GM21576 (cell line): ENCODE results near the gene ADCY7.
"Not testable (repeated sequence)": the region's sequence is repeated elsewhere in the genome, so short reads cannot be mapped to it uniquely, and the experiment has no call there.

ENCODE experiments used
- ATAC-seq: cut with Tn5 transposase; IDR thresholded peaks from one replicate; pipeline ENCODE4 v1.9.1; 2021; ENCODE audit warnings: mild to moderate bottlenecking, moderate library complexity; ENCODE audit not compliant: unreplicated experiment

ADCY7 gene

DNA sequence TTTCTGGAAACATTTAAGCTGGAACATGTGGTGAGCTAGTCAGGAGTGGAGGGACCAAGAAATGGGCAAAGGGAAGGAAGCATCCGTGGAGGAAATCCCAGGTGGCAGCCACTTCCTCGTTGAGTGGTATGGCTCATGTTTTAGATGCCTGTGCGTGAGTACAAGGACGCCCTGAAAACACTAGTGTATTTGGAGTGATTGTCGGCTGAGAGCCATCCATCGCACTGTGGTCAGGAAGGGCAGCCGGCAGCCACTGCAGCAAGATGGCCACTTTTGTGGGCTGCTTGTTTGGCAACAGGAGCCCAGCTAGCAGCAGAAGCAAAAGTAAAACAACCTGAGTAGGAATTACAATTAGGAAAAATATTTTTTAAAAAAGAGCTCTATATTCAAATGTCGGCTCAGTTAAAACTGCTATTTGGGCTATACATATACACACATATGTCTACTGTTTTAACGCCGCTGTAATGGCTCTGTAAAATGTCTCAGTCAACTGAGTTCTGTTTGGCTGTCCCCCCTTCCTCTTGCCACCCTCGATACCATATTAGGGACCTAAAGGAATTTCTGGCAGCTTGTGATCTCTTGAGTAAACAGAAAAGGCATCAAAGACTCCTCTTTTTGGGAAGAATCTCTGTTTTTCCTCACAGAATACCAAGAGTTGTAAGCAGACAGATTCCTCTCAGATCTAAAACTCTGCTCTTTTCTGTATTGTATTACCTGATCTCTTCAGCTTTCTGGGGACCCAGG lies 63.3 kb downstream of the ADCY7 start:
- ATAC-seq: no peak

DNA sequence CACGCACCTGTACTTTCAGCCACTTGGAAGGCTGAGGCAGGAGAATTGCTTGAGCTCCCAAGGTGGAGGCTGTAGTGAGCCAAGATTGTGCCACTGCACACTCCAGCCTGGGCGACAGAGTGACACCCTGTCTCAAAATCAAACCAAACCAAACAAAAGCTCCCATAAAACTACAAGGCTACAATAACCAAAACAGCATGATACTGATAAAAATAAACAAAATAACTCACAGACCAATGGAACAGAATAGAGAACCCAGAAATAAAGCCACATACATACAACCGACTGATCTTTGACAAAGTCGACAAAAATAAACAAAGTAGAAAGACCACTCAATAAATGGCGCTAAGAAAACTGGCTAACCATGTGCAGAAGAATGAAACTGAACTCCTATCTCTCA lies 65.2 kb downstream of the ADCY7 start:
- ATAC-seq: no peak

DNA sequence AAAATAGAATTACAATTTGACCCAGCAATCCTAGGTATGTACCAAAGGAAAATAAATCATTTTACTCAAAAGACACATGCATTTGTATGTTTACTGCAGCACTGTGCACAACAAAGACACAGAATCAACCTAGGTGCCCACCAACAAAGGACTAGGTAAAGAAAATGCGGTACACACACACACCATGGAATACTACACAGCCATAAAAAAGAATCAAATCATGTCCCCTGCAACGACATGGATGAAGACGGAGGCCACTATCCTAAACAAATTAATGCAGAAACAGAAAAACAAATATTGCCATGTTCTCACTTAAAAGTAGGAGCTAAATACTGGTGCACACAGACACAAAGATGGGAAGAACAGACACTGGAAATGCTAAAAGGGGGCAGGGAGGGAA lies 66.2 kb downstream of the ADCY7 start:
- no peak for ATAC-seq

DNA sequence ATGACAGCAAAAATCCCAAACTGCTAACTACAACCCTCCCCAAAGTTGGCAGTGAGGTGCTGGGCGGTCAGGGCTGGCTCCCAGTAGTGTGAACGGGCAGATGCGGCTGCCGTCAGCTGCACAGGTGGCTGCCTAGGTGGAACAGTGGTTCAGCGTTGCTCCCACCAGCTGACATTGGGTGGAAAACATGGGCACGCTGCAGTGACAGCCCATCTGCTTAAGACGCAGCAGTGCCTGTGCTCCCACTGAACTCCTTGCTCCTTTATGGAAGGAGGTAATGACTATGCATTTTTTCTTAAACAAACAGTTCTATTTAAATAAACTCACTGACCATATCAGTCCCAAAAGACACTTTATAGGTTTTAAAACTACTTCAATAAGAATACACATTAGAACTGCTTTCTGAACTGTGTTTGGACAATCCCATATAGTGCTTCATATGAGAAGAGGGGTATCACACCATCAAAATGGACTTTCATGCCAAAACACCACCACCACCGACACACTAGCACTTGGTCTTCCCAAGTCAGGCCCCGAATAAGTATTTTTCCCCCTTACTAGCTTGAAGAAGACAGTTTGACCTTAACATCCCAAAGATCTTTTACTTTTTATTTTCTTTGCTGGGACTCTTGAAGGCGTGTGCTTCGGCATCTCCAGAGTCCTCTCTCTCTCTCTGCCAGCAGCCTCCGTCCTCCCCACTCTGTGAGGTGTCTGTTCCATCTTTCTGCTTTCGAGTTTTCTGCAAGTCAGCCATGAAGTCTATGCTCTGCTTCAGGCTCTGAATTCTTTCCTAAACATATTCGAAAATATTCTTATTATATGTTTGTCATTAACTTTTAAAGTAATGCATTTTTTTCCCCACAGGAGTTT lies 68.0 kb downstream of the ADCY7 start:
- no peak for ATAC-seq

DNA sequence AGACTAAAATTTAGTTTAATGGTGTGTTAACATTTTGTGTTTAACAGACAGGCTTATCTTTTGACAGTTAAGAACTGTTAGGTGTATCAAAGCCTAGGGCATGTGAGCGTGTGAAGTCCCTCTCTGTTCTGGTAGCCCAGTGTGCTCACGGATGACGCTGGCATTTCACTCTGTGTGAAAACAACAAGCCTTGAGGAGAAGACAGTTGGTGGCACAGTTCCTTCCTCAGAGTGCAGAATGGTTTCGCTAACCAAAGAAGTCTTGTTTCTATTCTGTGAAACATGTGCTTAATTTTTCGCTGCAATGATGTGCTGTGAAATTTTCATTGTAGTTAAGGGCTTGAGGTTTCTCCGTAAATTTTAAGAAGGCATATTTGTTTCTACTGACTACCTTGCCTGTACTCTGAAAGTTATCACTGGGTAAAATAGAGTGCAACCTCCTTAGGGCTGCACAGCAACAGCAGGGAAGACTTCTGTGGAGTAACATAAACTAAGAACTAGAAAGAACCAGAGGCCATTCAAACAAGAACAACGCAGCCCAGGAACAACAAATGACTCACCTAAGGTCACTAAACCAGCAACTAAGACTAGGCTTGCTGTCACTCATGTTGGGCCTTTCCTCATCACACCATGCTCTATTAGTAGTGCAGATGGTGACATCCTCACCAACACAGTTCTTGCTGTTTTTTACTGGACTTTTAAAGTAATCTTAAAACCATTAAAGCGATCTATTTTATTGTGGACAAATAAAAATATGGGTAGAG lies 69.0 kb downstream of the ADCY7 start:
- ATAC-seq: peak; percentile 82

DNA sequence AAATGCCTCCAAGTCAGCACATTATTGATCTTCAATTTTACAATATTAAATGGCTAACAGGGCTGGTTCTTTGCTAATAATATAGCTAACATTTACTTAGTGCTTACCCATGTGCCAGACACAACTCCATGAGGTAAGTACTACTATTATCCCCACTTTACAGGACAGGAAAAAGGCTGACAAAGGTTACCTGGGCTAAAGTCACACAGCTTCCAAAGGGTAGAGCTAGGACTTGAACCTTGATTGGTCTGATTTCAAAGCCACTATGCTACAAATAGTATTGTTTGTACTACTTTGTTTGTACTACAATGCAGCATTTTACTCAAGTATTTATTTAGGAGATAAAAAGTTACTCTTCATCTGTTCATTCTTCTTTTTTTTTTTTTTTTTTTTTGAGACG lies 70.5 kb downstream of the ADCY7 start:
- ATAC-seq: no peak

DNA sequence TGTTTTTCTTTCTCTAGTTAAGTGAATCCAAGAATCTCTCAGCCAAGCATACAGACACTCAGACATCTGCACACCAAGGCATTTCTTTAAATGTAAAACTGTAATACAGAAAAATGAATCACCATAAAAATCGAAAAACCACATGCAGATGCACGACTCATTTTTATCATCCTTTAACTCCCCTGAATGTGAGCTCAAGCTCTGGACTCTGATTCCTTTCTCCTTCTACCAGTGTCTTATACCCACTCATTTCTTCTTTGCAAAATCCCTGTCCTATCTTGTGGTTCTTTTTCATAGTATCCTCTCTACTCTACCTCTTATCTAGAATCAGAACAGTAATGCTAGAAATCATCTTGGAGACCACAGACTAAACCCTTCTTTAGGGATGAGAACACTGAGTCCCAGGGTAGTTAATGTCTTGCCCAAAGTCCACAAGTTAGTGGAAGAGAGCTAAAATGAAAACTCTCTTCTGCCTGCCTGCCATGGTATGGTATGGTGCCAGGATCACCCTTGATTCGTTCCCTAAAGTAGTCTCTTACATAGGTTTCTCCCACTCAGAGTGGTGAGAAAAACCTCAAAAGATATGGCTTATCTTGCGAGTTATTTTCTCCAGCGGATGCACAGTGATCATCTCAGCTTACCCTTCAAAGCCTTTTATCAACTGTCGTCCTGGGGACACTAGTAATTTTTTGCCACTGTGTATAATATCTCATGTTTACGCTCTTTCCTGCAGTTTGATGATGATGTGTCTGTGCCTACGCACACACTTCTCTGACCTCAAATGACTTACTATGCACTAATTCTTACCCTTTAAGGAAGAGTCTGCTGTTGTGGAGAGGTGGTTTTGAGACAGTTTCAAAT lies 72.2 kb downstream of the ADCY7 start:
- ATAC-seq: no peak

DNA sequence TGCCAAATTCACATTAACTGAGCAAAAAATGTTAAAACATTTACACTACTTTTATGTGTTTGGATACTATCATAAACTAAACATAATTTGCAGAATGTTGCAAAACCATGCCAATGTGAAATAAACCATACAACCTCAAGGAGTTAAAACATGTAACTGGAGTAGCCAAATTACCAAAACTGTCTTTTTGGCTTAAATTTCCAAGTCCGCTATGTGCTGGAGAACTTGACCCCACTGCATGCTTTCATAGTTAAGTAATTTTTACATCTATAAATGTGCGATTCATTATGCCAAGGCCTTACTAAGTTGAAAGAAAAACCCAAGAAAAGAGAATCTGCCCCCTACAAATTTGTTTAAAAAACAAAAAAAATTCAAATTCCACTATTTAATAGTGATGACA lies 74.2 kb downstream of the ADCY7 start:
- no peak for ATAC-seq

DNA sequence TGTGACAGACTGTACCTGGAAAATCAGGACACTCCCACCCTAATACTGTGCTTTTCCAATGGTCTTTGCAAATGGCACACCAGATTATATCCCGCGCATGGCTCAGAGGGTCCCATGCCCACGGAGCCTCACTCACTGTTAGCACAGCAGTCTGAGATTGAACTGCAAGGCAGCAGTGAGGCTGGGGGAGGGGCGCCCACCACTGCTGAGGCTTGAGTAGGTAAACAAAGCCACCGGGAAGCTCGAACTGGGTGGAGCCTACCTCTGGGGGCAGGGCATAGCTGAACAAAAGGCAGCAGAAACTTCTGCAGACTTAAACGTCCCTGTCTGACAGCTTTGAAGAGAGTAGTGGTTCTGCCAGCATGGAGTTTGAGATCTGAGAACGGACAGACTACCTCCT lies 77.2 kb downstream of the ADCY7 start:
- not testable (repeated sequence) for ATAC-seq

DNA sequence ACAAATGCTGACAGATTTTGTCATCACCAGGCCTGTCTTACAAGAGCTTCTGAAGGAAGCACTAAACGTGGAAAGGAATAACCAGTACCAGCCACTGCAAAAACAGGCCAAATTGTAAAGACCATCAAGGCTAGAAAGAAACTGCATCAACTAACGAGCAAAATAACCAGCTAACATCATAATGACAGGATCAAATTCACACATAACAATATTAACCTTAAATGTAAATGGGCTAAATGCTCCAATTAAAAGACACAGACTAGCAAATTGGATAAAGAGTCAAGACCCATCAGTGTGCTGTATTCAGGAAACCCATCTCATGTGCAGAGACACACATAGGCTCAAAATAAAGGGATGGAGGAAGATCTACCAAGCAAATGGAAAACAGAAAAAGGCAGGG lies 78.9 kb downstream of the ADCY7 start:
- ATAC-seq: not testable (repeated sequence)

DNA sequence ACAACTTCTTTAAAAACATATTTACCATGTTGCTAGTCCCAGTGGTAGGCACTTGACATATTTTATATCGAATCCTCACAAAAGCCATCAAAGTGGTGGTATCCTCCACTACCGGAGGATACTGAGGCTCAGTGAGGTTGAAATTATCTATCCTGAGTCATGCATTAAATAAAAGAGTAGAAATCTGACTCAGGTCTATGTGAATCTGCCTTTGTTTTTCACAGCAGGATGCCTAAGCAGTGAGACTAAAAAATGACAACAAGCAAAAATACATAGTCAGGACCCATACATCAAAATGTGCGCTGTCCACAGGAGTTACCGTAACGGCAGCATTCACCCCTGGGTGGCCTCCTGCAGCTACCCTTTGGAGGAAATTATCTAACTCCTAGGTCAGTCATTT lies 84.8 kb downstream of the ADCY7 start:
- no peak for ATAC-seq

DNA sequence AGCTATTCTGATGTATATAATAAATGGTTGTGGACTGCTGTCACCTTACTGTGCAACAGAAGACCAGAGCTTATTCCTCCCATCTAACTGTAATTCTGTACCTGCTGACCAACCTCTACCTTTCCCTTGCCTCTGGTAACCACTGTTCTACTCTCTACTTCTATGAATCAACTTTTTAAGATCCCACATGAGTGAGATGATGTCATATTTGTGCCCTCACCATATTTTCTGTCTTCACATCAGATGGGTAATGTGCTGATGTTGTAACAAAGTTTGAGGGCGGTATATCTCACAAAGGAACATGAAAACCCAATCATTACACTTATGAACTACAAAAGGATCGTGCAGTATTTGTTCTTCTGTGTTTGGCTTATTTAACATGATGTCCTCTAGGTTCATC lies 85.6 kb downstream of the ADCY7 start:
- ATAC-seq: no peak

DNA sequence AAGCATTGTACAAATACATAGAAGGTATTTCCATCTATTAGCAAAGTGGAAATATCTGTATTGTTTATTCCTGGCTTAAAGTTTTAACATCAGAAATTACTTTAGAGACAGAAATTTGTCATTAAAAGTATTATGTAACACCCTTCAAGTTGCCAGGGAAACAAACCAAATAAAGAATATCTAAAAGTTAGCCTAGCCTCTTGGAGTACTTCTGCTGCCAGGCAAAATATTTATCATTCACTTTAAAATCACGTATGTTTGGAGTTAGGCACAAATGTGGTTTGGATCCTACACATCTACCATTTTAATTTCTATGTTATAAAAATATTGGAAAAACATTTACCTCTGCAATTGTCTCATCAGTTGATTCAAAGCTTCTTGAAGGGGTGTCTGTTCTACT lies 87.7 kb downstream of the ADCY7 start:
- no peak for ATAC-seq

DNA sequence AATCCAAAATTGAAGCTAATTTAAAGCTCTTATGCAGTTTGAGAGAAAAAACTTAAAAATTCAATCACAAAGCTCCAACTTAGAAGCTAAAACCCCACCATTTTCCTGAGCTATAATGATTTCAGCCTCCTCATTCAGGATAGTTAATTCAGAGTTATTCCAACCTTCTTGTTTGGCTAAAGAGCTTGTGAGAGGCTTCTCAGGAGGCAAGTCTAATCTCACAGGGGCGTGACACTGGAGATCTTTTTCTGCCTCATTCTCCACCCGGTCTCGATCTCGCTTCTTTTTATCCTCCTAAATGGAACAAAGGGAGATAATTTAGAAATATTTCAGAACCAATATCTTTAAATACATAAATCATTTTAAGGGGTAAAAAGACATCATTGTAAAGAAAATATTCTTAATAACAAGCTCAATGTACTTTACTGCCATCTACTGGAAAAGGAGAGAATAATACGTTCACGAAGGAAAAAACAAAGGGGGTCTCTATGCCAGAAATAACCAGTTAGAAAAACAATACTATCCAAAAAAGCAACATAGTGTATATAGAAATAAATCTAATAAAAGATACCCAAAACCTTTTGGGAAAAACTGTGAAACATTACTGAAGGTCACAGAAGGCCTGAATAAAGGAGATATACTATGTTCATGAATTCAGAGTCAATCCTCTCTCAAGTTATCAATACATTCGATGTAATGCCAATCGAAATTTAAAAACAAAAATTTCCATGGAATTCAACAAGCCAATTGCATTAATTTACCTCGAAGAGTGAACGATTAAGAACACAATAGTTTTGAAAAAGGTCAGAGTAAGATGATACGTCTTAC lies 88.5 kb downstream of the ADCY7 start:
- ATAC-seq: no peak

DNA sequence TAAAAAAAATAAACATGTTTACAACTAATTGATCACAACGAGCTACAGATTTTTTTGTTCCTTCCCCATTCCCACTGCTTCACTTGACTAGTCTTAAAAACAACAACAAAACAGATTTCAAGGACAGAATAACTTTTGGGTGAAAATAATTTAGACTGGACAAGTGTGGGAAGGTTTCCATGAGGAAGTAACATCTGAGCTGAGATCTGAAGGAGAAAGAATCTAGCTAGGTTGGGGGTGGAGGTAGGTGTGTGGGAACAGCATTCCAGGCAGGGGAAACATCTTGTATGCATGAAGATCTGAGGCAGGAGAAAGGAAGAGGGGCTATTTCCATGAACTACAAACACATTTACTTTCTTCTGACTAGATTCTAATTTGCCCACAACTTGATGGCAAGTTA lies 93.3 kb downstream of the ADCY7 start:
- no peak for ATAC-seq

DNA sequence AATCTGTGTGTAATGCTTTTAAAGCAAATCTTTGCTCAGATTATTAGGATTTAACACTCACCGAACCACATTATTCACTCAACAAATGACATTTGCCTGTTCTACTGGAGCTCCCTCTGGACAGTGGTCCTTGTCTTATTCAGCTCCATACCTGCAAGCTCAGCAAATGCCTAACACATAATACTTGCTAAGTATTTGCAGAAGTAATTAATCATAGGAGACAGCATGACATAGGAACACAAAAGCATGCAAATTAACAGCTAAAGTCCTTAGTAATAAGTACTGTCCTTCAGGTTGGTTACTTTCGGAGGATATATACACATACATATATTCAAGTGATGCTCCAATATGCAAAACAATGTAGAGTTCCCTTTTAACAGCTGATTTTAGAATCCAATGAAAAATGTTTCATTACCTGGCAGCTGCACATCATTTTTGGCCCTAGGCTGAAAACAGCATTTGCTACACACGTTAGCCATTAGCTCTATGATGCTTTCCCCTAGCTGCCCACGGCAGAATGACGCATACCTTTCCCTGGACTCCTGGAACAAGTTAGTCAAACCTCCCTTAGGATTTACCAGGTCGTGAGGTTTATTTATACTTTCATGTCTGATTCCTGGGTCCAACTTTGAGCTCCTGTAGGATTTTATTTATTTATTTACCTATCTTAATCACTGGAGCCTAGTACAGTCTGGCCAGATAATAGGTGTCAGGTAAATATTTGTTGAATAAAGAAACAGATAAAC lies 93.9 kb downstream of the ADCY7 start:
- ATAC-seq: no peak

DNA sequence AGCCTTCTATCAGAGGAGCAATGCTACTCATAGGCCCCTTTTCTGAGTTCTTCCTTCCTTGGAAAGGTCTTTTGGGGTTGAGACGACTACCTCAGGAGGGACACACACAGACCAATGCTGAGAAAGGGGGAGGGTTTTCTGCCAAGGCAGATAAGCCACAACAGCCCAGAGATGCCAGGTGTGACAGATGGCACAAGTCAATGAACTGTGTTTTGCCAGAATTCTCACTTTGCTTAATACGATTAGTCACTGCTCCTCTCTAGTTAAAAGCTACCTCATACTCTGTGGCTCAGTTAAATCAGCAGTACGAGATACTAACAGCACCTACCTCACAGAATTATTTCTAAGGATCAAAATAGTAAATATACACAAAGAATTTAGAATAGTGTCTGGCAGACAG lies 94.4 kb downstream of the ADCY7 start:
- no peak for ATAC-seq

DNA sequence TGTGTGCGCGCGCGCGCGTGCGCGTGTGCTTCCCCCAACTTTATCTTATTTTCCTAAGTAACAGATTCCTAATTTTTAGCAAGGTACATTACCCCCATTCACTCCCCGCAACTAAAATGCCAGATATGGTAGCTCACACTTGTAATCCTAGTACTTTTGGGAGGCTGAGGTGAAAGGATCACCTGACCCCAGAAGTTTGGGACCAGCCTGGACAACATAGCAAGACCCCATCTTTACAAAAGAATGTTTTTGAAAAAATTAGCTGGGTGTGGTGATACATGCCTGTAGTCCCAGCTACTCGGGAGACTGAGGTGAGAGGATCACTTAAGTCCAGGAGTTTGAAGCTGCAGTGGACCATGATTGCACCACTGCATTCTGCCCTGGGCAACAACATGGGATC lies 97.3 kb downstream of the ADCY7 start:
- ATAC-seq: no peak
